AG09319 (cell line): Measurements from ENCODE around the gene BPTF.
"Not testable (repeated sequence)": the region's sequence is repeated elsewhere in the genome, so short reads cannot be mapped to it uniquely, and the experiment has no call there.

Experiments used
- DNase-seq: peaks from one replicate; pipeline ENCODE4 v3.0.0-alpha.2; 2010; ENCODE audit warnings: low read depth; ENCODE audit errors: extremely low read depth
- CTCF ChIP-seq: IDR thresholded peaks from 2 replicates; pipeline ENCODE4 v1.5.1; 2011; ENCODE audit warnings: low read depth, mild to moderate bottlenecking, inconsistent platforms, low read length, moderate library complexity

The BPTF gene

GRCh38 chr17:67944035-67944434 is 118.7 kb downstream of the BPTF start:
- no peak for TF ChIP-seq CTCF
- no peak for DNase-seq

GRCh38 chr17:67946513-67946912 is 121.2 kb downstream of the BPTF start:
- no peak for TF ChIP-seq CTCF
- DNase-seq: no peak

GRCh38 chr17:67947325-67947813 is 122.1 kb downstream of the BPTF start:
- no peak for DNase-seq
- no peak for TF ChIP-seq CTCF

GRCh38 chr17:67950945-67951344 is 125.6 kb downstream of the BPTF start:
- DNase-seq: no peak
- no peak for TF ChIP-seq CTCF

GRCh38 chr17:67959510-67959909 is 134.2 kb downstream of the BPTF start:
- no peak for TF ChIP-seq CTCF

GRCh38 chr17:67960276-67960675 is 135.0 kb downstream of the BPTF start:
- not testable (repeated sequence) for DNase-seq

More at GRCh38 chr17:67959510-67959909, 134.2 kb downstream of the BPTF start:
- no peak for DNase-seq

GRCh38 chr17:67962156-67962555 is 136.9 kb downstream of the BPTF start:
- DNase-seq: not testable (repeated sequence)

- TF ChIP-seq CTCF: peak; percentile 49
- peak; percentile 31 for DNase-seq
These were observed 137.9 kb downstream of the BPTF start for GRCh38 chr17:67963145-67963572.
